ENCODE data around the gene MRPL48.

DNA sequence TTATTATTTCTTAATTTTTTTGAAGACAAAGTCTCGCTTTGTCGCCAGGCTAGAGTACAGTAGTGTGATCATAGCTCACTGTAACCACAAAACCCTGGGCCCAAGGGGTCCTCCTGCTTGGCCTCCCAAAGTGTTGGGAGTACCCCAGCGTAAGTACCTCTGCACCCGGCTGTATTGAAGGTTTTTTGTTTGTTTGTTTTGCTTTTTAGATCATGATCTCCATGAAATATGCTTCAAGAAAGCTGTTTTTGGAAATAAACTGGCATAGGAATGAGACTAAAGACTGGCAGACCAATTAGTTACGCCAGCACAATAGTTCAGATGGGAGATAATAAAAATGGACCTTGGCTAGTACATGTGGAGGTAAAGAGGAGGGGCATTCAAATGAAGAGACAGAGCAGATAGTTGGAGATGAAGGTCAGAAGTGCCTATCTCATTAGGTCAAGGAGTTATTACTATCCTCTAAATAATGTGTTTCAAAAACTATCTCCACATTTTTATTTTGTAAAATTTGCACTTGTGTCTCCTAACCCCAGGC lies 4.1 kb upstream of the MRPL48 start:
- TF ChIP-seq EZH2 (IDR thresholded peaks at IDR 0.05): no peak
- TF ChIP-seq, protein P1, sequence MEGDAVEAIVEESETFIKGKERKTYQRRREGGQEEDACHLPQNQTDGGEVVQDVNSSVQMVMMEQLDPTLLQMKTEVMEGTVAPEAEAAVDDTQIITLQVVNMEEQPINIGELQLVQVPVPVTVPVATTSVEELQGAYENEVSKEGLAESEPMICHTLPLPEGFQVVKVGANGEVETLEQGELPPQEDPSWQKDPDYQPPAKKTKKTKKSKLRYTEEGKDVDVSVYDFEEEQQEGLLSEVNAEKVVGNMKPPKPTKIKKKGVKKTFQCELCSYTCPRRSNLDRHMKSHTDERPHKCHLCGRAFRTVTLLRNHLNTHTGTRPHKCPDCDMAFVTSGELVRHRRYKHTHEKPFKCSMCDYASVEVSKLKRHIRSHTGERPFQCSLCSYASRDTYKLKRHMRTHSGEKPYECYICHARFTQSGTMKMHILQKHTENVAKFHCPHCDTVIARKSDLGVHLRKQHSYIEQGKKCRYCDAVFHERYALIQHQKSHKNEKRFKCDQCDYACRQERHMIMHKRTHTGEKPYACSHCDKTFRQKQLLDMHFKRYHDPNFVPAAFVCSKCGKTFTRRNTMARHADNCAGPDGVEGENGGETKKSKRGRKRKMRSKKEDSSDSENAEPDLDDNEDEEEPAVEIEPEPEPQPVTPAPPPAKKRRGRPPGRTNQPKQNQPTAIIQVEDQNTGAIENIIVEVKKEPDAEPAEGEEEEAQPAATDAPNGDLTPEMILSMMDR (IDR thresholded peaks at IDR 0.05): no peak
